OCI-LY7 (cell line): ENCODE data around the gene PCYT1B. TPM values are rescaled to one million over a fixed set of nuclear protein-coding genes. Genes with fewer than 3 reads are reported as not detected.

ENCODE experiments used
- BruUV-seq: library from RNA; stranded (reverse); fragments of 400-500 nt; replicated peaks from 2 replicates; lab custom pipeline; 2021; lab: Mats Ljungman, UMichigan
- CTCF ChIA-PET: fragments of 300-600 bp; sonication (Branson Sonifier 250); formaldehyde crosslinking; loops from one replicate; lab custom pipeline; 2022; ENCODE audit warnings: antibody characterized with exemption; ENCODE audit not compliant: unreplicated experiment; lab: Charles Lee
- POLR2A ChIA-PET: fragments of 300-600 bp; sonication (Branson Sonifier 250); formaldehyde crosslinking; loops from one replicate; lab custom pipeline; 2022; ENCODE audit warnings: antibody characterized with exemption; lab: Charles Lee
- DNase-seq: peaks from one replicate; pipeline ENCODE4 v3.0.0-alpha.2; 2015; ENCODE audit warnings: low spot score
- H2AFZ ChIP-seq: fragments of 200-600 bp; sonication (generic), shearing (Covaris generic); 2 replicates; pipeline ENCODE4 v1.6.1; 2014; ENCODE audit warnings: mild to moderate bottlenecking, antibody characterized with exemption, low read length, moderate library complexity
- H3K27ac ChIP-seq: fragments of 200-600 bp; sonication (generic); 2 replicates; pipeline ENCODE4 v1.5.1; 2014; ENCODE audit warnings: mixed run types, low read depth, mild to moderate bottlenecking, moderate library complexity, low read length, inconsistent platforms; ENCODE audit not compliant: poor library complexity, severe bottlenecking
- H3K36me3 ChIP-seq: fragments of 200-600 bp; sonication (generic); 2 replicates; pipeline ENCODE4 v1.6.1; 2014; ENCODE audit warnings: mild to moderate bottlenecking, antibody characterized with exemption, low read length, moderate library complexity, mixed read lengths; ENCODE audit not compliant: insufficient read depth
- H3K4me1 ChIP-seq: fragments of 200-600 bp; sonication (generic); 2 replicates; pipeline ENCODE4 v1.5.1; 2014; ENCODE audit warnings: mild to moderate bottlenecking, low read length; ENCODE audit not compliant: insufficient read depth, poor library complexity, severe bottlenecking
- H3K4me2 ChIP-seq: fragments of 200-600 bp; sonication (generic); 2 replicates; pipeline ENCODE4 v1.6.1; 2014; ENCODE audit warnings: mild to moderate bottlenecking, low read length
- H3K4me3 ChIP-seq: fragments of 200-600 bp; sonication (generic); 2 replicates; pipeline ENCODE4 v1.5.1; 2014; ENCODE audit warnings: mild to moderate bottlenecking, low read depth, low read length; ENCODE audit not compliant: poor library complexity, severe bottlenecking
- H3K79me2 ChIP-seq: fragments of 200-600 bp; sonication (generic); 2 replicates; pipeline ENCODE4 v1.6.1; 2016; ENCODE audit warnings: low read depth, mild to moderate bottlenecking, low read length, moderate library complexity, mixed read lengths; ENCODE audit not compliant: insufficient read depth
- H3K9me2 ChIP-seq: fragments of 200-600 bp; sonication (generic); 2 replicates; pipeline ENCODE4 v1.6.1; 2016; ENCODE audit warnings: mild to moderate bottlenecking, low read length, mixed read lengths; ENCODE audit not compliant: insufficient read depth
- H3K9me3 ChIP-seq: fragments of 200-600 bp; sonication (generic); 2 replicates; pipeline ENCODE4 v1.6.1; 2014; ENCODE audit warnings: mild to moderate bottlenecking, mixed run types, low read length, mixed read lengths
- H4K20me1 ChIP-seq: fragments of 200-600 bp; sonication (generic); 2 replicates; pipeline ENCODE4 v1.6.1; 2014; ENCODE audit warnings: mild to moderate bottlenecking, antibody characterized with exemption, low read length, moderate library complexity, mixed read lengths; ENCODE audit not compliant: insufficient read depth
- CTCF ChIP-seq: fragments of 200-600 bp; sonication (generic); conservative IDR thresholded peaks from 2 replicates; pipeline ENCODE4 v1.5.1; 2014; ENCODE audit warnings: mild to moderate bottlenecking, antibody characterized with exemption, low read length, moderate library complexity, mixed read lengths
- EZH2phosphoT487 ChIP-seq: fragments of 200-600 bp; sonication (generic); IDR thresholded peaks from 2 replicates; pipeline ENCODE4 v1.6.1; 2018; ENCODE audit warnings: low read depth, borderline replicate concordance, mild to moderate bottlenecking, mixed run types, antibody characterized with exemption, low read length, moderate library complexity, mixed read lengths
- intact Hi-C: fragments of 100-400 bp; cut with micrococcal nuclease; formaldehyde crosslinking; loops from one replicate; pipeline ENCODE4 v1.10.0; 2022; ENCODE audit not compliant: unreplicated experiment
- total RNA-seq, 2 experiments: library from RNA; depleted of rRNA in 1 of 2; stranded (reverse); fragments of >200 nt in 1 of 2; shearing (Covaris generic) in 1 of 2; gene quantifications; 2 replicates each; pipeline ENCODE4 v1.2.3, GENCODE V29; 2014 to 2022

Gene PCYT1B
- total RNA-seq, 2 experiments from 2014 or later, result not detected

GRCh38 chrX:24574743-24575142 is 72.4 kb downstream of the PCYT1B start:
- no peak overlapping the region for H3K4me2 ChIP-seq
- BruUV-seq, result no TSS peak
- POLR2A ChIA-PET, result no interaction called here
- TF ChIP-seq EZH2phosphoT487, result no peak
- TF ChIP-seq CTCF, result no peak
- no peaks in the 10 kb centered on the region for H4K20me1 ChIP-seq
- no peaks in the 10 kb centered on the region for H3K36me3 ChIP-seq
- H3K27ac ChIP-seq, result no peak overlapping the region
- no peak for DNase-seq
- intact Hi-C loops, result no loop called here
- no peaks in the 10 kb centered on the region for H3K4me1 ChIP-seq
- H3K9me2 ChIP-seq, result no peaks in the 10 kb centered on the region
- CTCF ChIA-PET, result no interaction called here
- H3K9me3 ChIP-seq, result no peaks in the 10 kb centered on the region
- no peaks in the 10 kb centered on the region for H3K79me2 ChIP-seq
- no peak overlapping the region for H3K4me3 ChIP-seq
- H2AFZ ChIP-seq, result no peak overlapping the region

GRCh38 chrX:24567169-24567568 is 80.0 kb downstream of the PCYT1B start:
- Histone ChIP-seq H3K79me2 (no peaks in the 10 kb centered on the region), H2AFZ (no peak overlapping the region), H3K9me3 (no peaks in the 10 kb centered on the region), H3K27ac (no peak overlapping the region), H3K4me3 (no peak overlapping the region), H4K20me1 (no peaks in the 10 kb centered on the region), H3K4me1 (no peaks in the 10 kb centered on the region), H3K36me3 (no peaks in the 10 kb centered on the region), H3K9me2 (no peaks in the 10 kb centered on the region), H3K4me2 (no peak overlapping the region)
- no TSS peak for BruUV-seq
- TF ChIP-seq CTCF (no peak), EZH2phosphoT487 (no peak)
- ChIA-PET CTCF (no interaction called here), POLR2A (no interaction called here)
- intact Hi-C loops, result no loop called here
- DNase-seq, result no peak

DNA sequence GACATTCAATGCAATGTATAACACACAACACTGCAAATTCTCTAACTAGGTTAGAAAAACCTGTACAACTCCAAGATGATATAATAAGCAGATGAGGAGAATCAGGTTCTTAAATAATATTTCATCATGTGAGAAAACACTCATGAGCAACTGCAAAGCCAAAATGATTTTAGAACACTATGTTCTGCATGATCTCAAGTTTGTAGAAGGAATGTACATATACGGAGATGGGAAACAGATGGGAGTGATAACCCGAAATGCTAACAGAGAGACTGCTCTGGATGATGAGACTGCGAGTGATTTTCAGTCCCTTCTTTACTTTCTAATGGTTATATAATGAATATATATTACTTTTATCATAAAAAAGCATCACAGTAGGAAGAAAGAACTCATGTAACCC is 80.9 kb downstream of the PCYT1B start:
- POLR2A ChIA-PET, result interaction anchor here (0.7 kb wide), 1 partner anchor 162 kb away, joined by 3 read pairs; no protein-coding TSS in a partner anchor
- H3K36me3 ChIP-seq, result no peaks in the 10 kb centered on the region
- H3K4me2 ChIP-seq, result no peak overlapping the region
- no peak for TF ChIP-seq EZH2phosphoT487
- TF ChIP-seq CTCF, result no peak
- H4K20me1 ChIP-seq, result no peaks in the 10 kb centered on the region
- H3K9me2 ChIP-seq, result no peaks in the 10 kb centered on the region
- no peaks in the 10 kb centered on the region for H3K79me2 ChIP-seq
- CTCF ChIA-PET, result no interaction called here
- no peak overlapping the region for H3K27ac ChIP-seq
- no peak overlapping the region for H3K4me3 ChIP-seq
- H3K9me3 ChIP-seq, result no peaks in the 10 kb centered on the region
- no TSS peak for BruUV-seq
- H2AFZ ChIP-seq, result no peak overlapping the region
- DNase-seq, result no peak
- intact Hi-C loops, result no loop called here
- H3K4me1 ChIP-seq, result no peaks in the 10 kb centered on the region
